SW480 (cell line): ENCODE data around the gene SRCAP.
A peak's percentile ranks its signal among the peaks of the same experiment; 100 is the strongest.

Experiments used
- DNase-seq: peaks from one replicate; pipeline ENCODE4 v3.0.0-alpha.2; 2016; ENCODE audit warnings: low spot score

Gene SRCAP

DNA sequence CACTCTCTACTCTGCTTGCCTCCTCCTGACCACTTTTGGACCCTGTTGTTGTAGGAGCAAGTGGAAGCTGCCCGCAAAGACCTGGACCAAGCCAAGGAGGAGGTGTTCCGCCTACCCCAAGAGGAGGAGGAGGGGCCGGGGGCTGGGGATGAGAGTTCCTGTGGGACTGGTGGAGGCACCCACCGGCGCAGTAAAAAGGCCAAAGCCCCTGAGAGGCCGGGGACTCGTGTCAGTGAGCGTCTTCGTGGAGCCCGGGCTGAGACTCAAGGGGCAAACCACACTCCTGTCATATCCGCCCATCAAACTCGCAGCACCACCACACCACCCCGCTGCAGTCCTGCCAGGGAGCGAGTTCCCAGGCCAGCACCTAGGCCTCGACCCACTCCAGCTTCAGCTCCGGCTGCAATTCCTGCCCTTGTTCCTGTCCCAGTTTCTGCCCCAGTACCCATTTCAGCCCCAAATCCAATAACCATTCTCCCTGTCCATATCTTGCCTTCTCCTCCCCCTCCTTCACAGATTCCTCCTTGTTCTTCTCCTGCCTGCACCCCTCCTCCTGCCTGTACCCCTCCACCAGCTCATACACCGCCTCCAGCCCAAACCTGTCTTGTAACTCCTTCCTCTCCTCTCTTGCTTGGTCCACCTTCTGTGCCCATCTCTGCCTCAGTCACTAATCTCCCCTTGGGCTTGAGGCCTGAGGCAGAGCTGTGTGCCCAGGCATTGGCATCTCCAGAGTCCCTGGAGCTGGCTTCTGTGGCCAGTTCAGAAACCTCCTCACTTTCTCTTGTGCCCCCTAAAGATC, 38.2 kb downstream of the SRCAP start:
- no peak for DNase-seq

- no peak for DNase-seq
Measured at GRCh38 chr16:30737794-30738648, 39.0 kb downstream of the SRCAP start.

DNA sequence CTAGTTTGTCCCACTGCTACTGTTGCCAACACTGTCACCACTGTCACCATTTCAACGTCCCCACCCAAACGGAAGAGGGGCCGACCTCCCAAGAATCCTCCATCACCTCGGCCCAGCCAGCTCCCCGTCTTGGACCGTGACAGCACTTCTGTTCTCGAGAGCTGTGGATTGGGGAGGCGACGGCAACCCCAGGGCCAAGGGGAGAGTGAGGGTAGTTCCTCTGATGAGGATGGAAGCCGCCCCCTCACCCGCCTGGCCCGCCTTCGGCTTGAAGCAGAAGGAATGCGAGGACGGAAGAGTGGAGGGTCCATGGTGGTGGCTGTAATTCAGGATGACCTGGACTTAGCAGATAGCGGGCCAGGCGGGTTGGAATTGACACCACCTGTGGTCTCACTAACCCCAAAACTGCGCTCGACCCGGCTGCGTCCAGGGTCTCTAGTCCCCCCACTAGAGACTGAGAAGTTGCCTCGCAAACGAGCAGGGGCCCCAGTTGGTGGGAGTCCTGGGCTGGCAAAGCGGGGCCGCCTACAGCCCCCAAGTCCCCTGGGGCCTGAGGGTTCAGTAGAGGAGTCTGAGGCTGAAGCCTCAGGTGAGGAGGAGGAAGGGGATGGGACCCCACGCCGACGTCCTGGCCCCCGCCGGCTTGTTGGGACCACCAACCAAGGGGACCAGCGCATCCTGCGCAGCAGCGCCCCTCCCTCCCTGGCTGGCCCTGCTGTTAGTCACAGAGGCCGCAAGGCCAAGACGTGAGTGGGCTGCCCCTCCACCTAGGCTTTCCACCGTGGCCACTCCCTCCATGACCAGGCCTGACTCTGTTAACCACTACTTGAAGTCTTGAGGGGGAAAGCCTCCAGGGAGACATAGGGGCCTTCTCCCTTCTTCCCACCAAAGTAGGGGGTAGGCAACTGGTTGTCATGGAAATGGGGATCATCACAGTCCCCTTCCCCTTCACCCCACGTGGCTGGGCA, 40.3 kb downstream of the SRCAP start:
- DNase-seq: no peak

GRCh38 chr16:30740364-30741251, 41.6 kb downstream of the SRCAP start:
- DNase-seq: peak; percentile 76

DNA sequence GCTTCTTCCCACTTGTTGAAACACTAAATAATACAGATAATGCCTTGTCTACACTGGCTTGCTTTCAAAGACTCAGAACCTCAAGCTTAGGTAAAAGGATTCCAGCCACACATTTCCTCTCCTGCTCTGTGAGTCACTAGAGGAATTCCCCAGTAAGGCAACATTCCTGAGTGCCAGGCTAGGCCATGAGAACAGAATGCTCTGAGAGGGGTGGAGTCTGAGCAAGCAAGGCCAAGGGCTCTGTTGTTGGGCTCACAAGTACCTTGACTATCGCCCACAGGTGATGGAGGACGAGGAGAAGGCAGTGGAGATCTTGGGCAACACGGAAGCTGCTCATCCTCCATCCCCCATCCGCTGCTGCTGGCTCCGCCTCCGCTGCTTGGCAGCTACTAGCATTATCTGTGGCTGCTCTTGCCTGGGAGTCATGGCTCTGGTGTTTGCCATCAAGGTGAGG, 42.5 kb downstream of the SRCAP start:
- peak; percentile 63 for DNase-seq

DNA sequence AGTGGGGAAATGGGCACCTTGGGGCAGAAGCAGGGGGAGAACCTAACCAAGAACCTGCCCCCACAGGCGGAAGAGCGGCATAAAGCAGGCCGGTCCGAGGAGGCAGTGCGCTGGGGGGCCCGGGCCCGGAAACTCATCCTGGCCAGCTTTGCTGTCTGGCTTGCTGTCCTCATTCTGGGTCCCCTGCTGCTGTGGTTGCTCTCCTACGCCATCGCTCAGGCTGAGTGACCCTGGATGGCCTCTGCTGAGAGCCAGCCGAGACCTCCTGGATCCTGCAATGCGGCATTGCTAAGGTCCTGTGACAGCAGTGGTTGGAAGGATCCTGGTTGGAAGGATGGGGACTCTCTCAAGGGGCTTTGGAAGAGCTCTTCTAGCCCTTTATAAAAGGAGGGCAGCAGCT, 44.7 kb downstream of the SRCAP start:
- no peak for DNase-seq

DNA sequence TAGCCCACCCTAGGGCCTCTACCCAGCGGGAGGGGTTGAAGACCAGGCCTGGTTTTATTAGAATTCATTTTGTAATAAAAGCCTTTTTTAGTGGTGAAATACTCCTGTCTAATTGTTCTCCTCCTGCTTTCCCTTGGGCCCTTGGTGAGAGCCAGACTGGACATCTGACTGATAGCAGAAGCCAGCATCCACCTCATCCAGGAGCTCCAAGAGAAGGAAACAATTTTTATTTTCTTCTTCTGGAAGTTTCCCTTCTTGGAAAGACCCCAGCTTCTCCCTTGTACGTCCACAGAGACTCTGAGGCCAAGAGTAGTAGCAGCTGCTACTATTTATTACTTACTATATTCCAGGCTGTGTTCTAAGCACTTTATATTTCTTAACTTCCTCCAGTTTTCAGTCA, 45.2 kb downstream of the SRCAP start:
- DNase-seq: no peak

DNA sequence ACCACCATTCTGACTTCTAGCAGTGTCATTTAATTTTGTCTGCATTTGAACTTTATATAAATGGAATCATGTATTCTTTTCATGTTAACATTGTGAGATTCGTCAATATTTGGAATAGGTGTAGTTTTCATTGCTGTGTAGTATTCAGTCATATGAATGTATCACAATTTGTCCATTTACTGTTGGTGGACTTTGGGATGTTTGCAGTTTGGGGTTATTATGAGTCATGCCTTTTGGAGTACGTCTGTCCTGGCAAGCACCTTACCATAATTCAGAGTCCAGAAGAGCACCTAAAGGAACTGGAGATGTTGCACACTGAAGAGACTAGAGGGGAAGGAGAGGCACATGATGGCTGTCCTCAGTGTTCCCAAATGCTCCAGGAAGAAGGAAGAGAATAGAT, 46.1 kb downstream of the SRCAP start:
- DNase-seq: no peak

DNA sequence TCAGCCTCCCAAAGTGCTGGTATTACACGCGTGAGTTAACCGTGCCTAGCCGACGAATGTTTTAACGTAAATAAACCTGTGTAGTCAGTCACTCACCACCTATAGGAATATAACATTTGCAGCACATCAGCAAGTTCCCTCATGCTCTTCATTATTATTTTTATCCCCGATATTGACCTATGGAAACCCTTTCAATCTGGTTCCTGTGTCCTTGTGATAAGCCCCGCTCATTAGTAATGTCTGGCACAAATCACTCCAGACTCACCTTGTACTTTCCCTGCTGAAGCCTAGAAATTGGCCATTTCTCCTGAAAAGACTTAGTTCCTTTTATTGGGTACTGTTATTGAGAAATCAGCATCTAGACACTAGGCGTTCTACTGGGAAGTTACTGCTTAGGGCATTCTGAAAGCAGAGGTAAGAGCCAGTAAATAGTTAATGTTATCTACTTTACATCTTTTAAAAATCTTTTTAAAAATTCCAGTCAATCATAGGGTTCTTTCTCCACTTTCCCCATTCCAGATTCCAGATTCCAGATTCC, 47.7 kb downstream of the SRCAP start:
- no peak for DNase-seq

- DNase-seq: peak; percentile 28
Measured at GRCh38 chr16:30747331-30747730, 48.4 kb downstream of the SRCAP start.

DNA sequence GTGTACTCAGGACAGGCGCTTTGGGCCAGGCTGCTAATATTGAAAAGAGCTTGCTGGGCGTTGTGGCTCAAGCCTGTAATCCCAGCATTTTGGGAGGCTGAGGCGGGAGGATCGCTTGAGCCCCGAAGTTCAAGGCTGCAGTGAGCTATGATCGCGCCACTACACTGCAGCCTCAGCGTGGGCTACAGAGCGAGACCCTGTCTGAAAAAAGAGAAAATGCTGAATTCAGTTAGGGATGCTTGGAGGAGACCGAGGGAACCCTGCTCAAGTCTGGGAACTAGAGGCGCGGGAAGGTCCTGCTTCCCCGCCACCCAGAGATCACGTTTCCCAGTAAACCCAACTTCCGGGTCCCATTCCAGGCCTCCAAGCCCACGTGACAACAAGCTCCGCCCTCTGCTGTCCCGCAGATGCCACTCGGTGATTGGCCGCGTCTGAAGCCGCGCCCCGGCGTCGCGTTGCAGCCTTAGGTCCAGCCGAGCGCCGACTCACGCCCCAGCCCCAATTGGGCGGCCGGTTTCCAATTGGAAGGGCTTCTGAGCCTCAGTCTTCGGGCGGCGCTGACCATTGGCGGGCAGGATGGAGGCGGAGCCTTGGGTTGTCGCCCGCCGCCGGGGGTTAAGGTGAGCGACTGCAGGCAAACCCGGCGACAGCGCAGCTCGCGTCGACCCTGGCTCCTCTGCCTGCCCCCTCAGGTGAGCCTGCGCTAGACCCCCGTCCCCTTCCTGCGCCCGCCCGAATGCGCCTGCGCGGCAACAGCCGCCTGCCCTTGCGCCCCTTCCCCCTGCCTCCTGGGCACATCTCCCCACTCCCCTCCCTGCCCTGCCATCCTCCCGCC, 49.0 kb downstream of the SRCAP start, which contains the start of gene PHKG2:
PHKG2 (plus strand) TSS at position 627 of the 835 bp plus-strand sequence. CDS start 396 bp downstream, outside the sequence.
- peak; percentile 98 for DNase-seq

- peak; percentile 12 for DNase-seq
Measured at GRCh38 chr16:30748634-30749445, 49.9 kb downstream of the SRCAP start.

DNA sequence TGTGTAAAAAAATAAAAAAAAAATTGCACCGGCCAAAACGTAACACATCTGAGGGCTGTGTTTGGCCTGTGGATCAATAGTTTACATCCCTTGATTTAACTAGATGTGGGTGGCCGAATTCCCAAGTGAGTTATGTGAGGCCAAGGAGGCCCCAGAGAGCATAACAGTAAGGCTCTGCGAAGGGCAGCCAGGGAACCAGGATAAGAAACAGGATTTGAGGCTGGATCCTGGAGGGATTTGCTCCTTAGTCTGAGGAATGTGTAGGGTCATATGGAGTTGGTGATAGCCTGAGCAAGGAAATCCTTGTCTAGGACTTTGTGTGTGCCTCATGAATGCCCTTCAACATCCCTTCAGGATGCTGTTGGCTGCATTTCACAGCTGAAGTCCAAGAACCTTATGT, 51.2 kb downstream of the SRCAP start:
- DNase-seq: no peak

- no peak for DNase-seq
Measured at GRCh38 chr16:30750876-30751465, 52.0 kb downstream of the SRCAP start.

DNA sequence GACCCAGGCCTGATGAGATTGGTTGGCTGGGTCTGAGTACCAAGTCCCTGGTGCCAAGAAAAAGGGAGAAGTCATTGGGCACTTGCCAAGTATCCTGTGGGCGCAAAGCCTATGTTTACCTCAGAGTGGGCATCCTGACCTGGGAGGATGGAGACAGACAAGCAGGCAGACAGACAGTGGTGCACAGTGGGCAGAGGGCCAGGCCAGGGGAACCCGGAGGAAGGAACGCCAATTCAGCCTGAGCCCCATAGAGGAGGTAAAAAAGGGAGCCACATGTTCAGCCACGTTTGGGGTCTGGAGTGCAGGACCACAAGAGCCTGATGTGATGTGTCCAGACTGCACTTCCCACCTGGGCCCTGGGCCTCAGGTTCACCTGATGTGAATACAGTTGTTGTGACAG, 54.6 kb downstream of the SRCAP start:
- no peak for DNase-seq

DNA sequence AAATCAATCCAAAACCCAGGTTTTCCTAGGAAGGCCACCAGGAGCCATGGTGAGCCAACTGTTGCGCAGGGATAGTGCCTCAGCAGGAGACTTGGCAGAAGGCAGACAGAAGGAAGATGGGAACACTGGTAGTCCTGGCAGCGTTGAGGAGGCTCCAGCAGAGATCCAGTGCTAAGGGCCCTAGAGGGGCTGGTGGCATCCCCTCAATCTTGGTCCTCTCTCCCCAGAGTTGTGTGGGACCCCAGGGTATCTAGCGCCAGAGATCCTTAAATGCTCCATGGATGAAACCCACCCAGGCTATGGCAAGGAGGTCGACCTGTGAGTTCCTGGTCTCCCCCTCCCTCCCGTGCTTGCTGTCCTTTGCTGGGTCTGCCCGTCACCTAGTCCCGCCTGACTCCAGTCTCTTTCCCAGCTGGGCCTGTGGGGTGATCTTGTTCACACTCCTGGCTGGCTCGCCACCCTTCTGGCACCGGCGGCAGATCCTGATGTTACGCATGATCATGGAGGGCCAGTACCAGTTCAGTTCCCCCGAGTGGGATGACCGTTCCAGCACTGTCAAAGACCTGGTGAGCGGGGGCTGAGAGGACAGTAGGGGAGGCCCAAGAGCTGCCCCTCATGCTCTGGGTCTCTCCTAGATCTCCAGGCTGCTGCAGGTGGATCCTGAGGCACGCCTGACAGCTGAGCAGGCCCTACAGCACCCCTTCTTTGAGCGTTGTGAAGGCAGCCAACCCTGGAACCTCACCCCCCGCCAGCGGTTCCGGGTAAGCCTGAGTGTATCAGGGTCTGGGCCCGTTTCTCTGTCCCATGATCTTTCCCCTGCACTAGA, 57.2 kb downstream of the SRCAP start:
- no peak for DNase-seq

DNA sequence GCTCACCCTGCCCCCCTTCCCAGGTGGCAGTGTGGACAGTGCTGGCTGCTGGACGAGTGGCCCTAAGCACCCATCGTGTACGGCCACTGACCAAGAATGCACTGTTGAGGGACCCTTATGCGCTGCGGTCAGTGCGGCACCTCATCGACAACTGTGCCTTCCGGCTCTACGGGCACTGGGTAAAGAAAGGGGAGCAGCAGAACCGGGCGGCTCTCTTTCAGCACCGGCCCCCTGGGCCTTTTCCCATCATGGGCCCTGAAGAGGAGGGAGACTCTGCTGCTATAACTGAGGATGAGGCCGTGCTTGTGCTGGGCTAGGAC, 57.8 kb downstream of the SRCAP start:
- no peak for DNase-seq

GRCh38 chr16:30757316-30757715, 58.3 kb downstream of the SRCAP start:
- no peak for DNase-seq
